BE2C (cell line): ENCODE measurements around the gene PAX2.

Experiments
- DNase-seq: peaks from one replicate; pipeline ENCODE4 v3.0.0-alpha.2; 2020
- H3K27me3 ChIP-seq: fragments of 250-450 bp; sonication (Bioruptor Pico); 2 replicates; pipeline ENCODE4 v1.5.1; 2020; ENCODE audit warnings: mild to moderate bottlenecking
- H3K36me3 ChIP-seq: fragments of 250-450 bp; sonication (Bioruptor Pico); 2 replicates; pipeline ENCODE4 v1.5.1; 2020; ENCODE audit warnings: mild to moderate bottlenecking
- H3K4me1 ChIP-seq: fragments of 250-450 bp; sonication (Bioruptor Pico); 2 replicates; pipeline ENCODE4 v1.5.1; 2020
- H3K4me3 ChIP-seq: 2 replicates; pipeline ENCODE4 v1.5.1; 2011; ENCODE audit warnings: low read depth, low read length
- H3K9me3 ChIP-seq: fragments of 250-450 bp; sonication (Bioruptor Pico); 2 replicates; pipeline ENCODE4 v1.5.1; 2020
- TF ChIP-seq, protein P1 (sequence below): IDR thresholded peaks from 2 replicates; pipeline ENCODE4 v1.5.1; 2012; ENCODE audit warnings: mild to moderate bottlenecking, low read depth, low read length

Gene PAX2

GRCh38 chr10:100760726-100761125 is 15.3 kb downstream of the PAX2 start:
- Histone ChIP-seq H3K27me3 (peaks cover 18% of the 10 kb centered on the region), H3K4me1 (0 out of 2 replicates have a peak, but pooled peaks cover 1% of the 10 kb centered on the region), H3K9me3 (no peaks in the 10 kb centered on the region), H3K36me3 (no peaks in the 10 kb centered on the region), H3K4me3 (no peak overlapping the region)
- TF ChIP-seq, protein P1, sequence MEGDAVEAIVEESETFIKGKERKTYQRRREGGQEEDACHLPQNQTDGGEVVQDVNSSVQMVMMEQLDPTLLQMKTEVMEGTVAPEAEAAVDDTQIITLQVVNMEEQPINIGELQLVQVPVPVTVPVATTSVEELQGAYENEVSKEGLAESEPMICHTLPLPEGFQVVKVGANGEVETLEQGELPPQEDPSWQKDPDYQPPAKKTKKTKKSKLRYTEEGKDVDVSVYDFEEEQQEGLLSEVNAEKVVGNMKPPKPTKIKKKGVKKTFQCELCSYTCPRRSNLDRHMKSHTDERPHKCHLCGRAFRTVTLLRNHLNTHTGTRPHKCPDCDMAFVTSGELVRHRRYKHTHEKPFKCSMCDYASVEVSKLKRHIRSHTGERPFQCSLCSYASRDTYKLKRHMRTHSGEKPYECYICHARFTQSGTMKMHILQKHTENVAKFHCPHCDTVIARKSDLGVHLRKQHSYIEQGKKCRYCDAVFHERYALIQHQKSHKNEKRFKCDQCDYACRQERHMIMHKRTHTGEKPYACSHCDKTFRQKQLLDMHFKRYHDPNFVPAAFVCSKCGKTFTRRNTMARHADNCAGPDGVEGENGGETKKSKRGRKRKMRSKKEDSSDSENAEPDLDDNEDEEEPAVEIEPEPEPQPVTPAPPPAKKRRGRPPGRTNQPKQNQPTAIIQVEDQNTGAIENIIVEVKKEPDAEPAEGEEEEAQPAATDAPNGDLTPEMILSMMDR = no peak
- DNase-seq = no peak

GRCh38 chr10:100761191-100761590 is 15.8 kb downstream of the PAX2 start:
- peaks cover 13% of the 10 kb centered on the region for H3K27me3 ChIP-seq
- 0 out of 2 replicates have a peak, but pooled peaks cover 3% of the 10 kb centered on the region for H3K4me1 ChIP-seq
- H3K4me3 ChIP-seq = no peak overlapping the region
- H3K36me3 ChIP-seq = no peaks in the 10 kb centered on the region
- no peaks in the 10 kb centered on the region for H3K9me3 ChIP-seq
- no peak for DNase-seq
- TF ChIP-seq, protein P1 = no peak

- Histone ChIP-seq H3K4me3 (no peak overlapping the region), H3K4me1 (peaks cover 8% of the 10 kb centered on the region; the same call in 1 of the 2 replicates), H3K36me3 (no peaks in the 10 kb centered on the region), H3K27me3 (no peaks in the 10 kb centered on the region), H3K9me3 (no peaks in the 10 kb centered on the region)
- no peak for DNase-seq
- TF ChIP-seq, protein P1 = no peak
These were observed 17.8 kb downstream of the PAX2 start for GRCh38 chr10:100763043-100763747.

- no peaks in the 10 kb centered on the region for H3K9me3 ChIP-seq
- no peaks in the 10 kb centered on the region for H3K27me3 ChIP-seq
- DNase-seq = peak; percentile 71
- TF ChIP-seq, protein P1 = peak; percentile 49
- peak overlapping the region; percentile 0 for H3K4me3 ChIP-seq
- H3K36me3 ChIP-seq = no peaks in the 10 kb centered on the region
- H3K4me1 ChIP-seq = peaks cover 8% of the 10 kb centered on the region; the same call in 1 of the 2 replicates
These were observed 21.5 kb downstream of the PAX2 start for GRCh38 chr10:100766693-100767421.

GRCh38 chr10:100767422-100767775 is 22.0 kb downstream of the PAX2 start:
- Histone ChIP-seq H3K36me3 (no peaks in the 10 kb centered on the region), H3K27me3 (no peaks in the 10 kb centered on the region), H3K4me3 (peak overlapping the region; percentile 0), H3K9me3 (no peaks in the 10 kb centered on the region), H3K4me1 (peaks cover 8% of the 10 kb centered on the region; the same call in 1 of the 2 replicates)
- TF ChIP-seq, protein P1 = no peak
- DNase-seq = no peak

- Histone ChIP-seq H3K27me3 (no peaks in the 10 kb centered on the region), H3K9me3 (no peaks in the 10 kb centered on the region), H3K4me3 (no peak overlapping the region), H3K36me3 (no peaks in the 10 kb centered on the region), H3K4me1 (peaks cover 8% of the 10 kb centered on the region; the same call in 1 of the 2 replicates)
- TF ChIP-seq, protein P1 = no peak
- no peak for DNase-seq
These were observed 24.1 kb downstream of the PAX2 start for GRCh38 chr10:100769481-100769880.
